SKM-1 treated with dmso at 0.1 percent for 144 hours (cell line): ENCODE measurements around the gene RBM4B.

Experiments used
- DNase-seq: peaks from one replicate; lab custom pipeline; 2025; ENCODE audit not compliant: unreplicated experiment; lab: John Stamatoyannopoulos, UW

Gene RBM4B

GRCh38 chr11:66687831-66688281 is 10.2 kb upstream of the RBM4B start:
- DNase-seq = no peak

GRCh38 chr11:66686801-66687750 is 9.4 kb upstream of the RBM4B start:
- DNase-seq = no peak

- no peak for DNase-seq
Observed at GRCh38 chr11:66686100-66686785, 8.6 kb upstream of the RBM4B start.

GRCh38 chr11:66685276-66686099 is 7.8 kb upstream of the RBM4B start:
- DNase-seq = no peak

- DNase-seq = no peak
Observed at GRCh38 chr11:66684635-66685034, 6.9 kb upstream of the RBM4B start.

GRCh38 chr11:66683877-66684276 is 6.2 kb upstream of the RBM4B start:
- no peak for DNase-seq

GRCh38 chr11:66680966-66681645 is 3.4 kb upstream of the RBM4B start:
- no peak for DNase-seq

GRCh38 chr11:66676931-66677598 is 622 bp downstream of the RBM4B start:
- no peak for DNase-seq

GRCh38 chr11:66676282-66676919 is 1.3 kb downstream of the RBM4B start:
- no peak for DNase-seq

GRCh38 chr11:66674964-66675602 is 2.6 kb downstream of the RBM4B start:
- no peak for DNase-seq

- no peak for DNase-seq
Observed at GRCh38 chr11:66670816-66671215, 6.9 kb downstream of the RBM4B start.

GRCh38 chr11:66665369-66665768 is 12.3 kb downstream of the RBM4B start:
- no peak for DNase-seq

GRCh38 chr11:66663741-66664296 is 13.9 kb downstream of the RBM4B start:
- no peak for DNase-seq

- peak; percentile 23 for DNase-seq
Observed at GRCh38 chr11:66659763-66660162, 17.9 kb downstream of the RBM4B start.

- no peak for DNase-seq
Observed at GRCh38 chr11:66653123-66653522, 24.6 kb downstream of the RBM4B start.

- DNase-seq = no peak
Observed at GRCh38 chr11:66652651-66653050, 25.0 kb downstream of the RBM4B start.

GRCh38 chr11:66651016-66651415 is 26.7 kb downstream of the RBM4B start:
- no peak for DNase-seq

GRCh38 chr11:66649903-66650302 is 27.8 kb downstream of the RBM4B start:
- no peak for DNase-seq

GRCh38 chr11:66646828-66647227 is 30.9 kb downstream of the RBM4B start:
- DNase-seq = no peak
